Retinal pigment epithelial cell (primary cell): ENCODE measurements around the gene FRMD8.

ENCODE experiments used
- DNase-seq: peaks from one replicate; pipeline ENCODE4 v3.0.0-alpha.2; 2010; ENCODE audit warnings: low read depth
- H3K4me3 ChIP-seq: 2 replicates; pipeline ENCODE4 v1.5.1; 2011; ENCODE audit warnings: mild to moderate bottlenecking, low read length, control low read depth, moderate library complexity
- TF ChIP-seq, protein P1 (sequence below): conservative IDR thresholded peaks from 2 replicates; pipeline ENCODE4 v1.5.1; 2011; ENCODE audit warnings: low read depth, low read length, control low read depth, inconsistent platforms

The FRMD8 gene

DNA sequence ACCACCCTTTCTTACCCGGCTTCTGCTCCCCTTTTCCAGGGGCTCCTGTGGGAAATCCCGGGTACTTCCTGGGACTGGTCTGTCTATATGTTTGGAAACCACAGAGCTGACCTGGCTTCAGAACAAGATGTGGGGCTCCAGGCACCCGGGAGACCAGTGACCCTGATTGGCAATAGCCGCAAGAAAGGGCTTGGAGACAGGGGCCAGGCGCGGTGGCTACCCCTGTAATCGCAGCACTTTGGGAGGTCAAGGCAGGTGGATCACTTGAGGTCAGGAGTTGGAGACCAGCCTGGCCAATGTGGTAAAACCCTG is 33.0 kb downstream of the FRMD8 start:
- peak overlapping the region; percentile 24 for H3K4me3 ChIP-seq
- TF ChIP-seq, protein P1, sequence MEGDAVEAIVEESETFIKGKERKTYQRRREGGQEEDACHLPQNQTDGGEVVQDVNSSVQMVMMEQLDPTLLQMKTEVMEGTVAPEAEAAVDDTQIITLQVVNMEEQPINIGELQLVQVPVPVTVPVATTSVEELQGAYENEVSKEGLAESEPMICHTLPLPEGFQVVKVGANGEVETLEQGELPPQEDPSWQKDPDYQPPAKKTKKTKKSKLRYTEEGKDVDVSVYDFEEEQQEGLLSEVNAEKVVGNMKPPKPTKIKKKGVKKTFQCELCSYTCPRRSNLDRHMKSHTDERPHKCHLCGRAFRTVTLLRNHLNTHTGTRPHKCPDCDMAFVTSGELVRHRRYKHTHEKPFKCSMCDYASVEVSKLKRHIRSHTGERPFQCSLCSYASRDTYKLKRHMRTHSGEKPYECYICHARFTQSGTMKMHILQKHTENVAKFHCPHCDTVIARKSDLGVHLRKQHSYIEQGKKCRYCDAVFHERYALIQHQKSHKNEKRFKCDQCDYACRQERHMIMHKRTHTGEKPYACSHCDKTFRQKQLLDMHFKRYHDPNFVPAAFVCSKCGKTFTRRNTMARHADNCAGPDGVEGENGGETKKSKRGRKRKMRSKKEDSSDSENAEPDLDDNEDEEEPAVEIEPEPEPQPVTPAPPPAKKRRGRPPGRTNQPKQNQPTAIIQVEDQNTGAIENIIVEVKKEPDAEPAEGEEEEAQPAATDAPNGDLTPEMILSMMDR: no peak
- DNase-seq: no peak

DNA sequence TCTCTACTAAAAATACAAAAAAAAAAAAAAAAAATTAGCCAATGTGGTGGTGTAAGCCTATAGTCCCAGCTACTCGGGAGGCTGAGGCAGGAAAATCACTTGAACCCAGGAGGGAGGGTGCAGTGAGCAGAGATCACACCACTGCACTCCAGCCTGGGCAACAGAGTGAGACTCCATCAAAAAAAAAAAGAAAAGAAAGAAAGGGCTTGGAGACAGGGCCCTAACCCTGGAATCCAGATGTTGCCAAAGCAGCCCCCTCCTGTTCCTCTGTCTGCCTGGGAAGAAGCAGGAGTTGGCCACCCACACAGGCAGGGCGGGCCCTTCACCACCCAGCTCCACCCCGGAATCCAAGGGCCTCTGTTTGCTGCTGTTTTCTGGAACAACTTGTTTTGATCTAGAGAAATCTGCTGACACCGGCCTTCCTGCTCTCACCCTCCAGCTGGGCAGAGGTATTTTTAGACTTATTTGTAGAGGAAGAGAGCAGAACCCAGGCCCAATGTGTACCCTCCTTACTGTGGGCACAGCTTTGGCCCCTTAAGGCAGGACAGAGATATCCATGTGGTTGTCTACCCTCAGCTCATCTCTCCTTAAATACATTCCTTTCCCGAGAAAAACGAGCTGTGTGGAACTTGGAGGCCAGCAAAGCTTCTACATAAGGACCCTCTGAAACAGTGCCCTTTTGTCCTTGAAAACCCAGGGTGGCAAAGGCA is 33.5 kb downstream of the FRMD8 start:
- peak; percentile 90 for DNase-seq
- H3K4me3 ChIP-seq: peak overlapping the region; percentile 21
- TF ChIP-seq, protein P1: no peak

DNA sequence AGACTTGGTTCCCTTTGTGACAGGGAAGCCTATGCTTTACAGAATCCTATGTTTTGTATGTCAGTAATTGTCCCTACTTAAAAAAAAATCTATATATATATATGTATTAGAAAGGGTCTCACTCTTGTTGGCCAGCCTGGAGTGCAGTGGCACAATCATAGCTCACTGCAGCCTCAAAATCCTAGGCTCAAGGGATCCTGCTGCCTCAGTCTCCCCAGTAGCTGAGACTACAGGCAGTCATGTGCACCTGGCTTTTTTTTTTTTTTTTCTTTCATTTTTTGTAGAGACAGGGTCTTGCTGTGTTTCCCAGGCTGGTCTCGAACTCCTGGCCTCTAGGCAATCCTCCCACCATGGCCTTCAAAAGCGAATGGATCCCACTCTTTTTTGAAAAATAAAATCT is 34.1 kb downstream of the FRMD8 start:
- TF ChIP-seq, protein P1: no peak
- H3K4me3 ChIP-seq: no peak overlapping the region
- DNase-seq: no peak

DNA sequence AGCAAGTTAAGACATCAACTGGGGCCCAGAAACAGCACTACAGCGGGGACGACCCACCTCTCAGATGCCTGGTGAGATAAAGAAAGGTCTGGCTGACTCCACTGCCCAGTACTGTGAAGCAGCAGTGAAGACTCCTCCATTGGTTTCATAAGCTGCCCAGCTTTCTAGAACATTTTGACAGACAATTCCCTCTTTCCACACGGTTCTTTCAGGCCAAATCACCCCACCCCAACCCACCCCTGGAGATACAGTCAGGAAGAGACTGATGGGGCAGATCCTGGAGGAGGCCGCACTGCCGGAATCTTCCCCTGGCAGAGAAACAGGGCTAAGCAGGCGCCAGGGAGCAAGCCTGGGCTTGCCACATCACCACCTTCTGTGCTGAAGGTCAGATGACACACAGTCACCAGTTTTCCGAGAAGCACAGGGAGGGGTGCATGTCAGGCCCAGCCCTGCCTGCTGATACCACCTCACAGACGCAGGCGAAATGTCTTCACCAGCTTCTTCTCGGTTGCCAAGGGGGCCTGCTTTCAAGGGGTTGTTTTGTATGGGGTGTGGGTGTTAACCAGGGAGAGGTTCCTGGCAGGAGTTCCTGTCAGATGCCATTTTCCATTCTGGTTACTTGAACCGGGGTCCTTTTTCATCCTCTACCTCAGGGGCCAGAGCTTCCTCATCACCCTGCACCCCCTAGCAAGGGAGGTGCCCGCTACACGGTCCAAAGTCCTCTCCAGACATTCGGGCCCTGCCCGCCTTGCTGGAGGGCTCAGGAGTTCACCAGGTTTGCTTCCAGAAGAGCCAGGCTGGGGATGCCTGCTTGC is 34.7 kb downstream of the FRMD8 start:
- TF ChIP-seq, protein P1: no peak
- peak; percentile 98 for DNase-seq
- H3K4me3 ChIP-seq: peak overlapping the region; percentile 59

DNA sequence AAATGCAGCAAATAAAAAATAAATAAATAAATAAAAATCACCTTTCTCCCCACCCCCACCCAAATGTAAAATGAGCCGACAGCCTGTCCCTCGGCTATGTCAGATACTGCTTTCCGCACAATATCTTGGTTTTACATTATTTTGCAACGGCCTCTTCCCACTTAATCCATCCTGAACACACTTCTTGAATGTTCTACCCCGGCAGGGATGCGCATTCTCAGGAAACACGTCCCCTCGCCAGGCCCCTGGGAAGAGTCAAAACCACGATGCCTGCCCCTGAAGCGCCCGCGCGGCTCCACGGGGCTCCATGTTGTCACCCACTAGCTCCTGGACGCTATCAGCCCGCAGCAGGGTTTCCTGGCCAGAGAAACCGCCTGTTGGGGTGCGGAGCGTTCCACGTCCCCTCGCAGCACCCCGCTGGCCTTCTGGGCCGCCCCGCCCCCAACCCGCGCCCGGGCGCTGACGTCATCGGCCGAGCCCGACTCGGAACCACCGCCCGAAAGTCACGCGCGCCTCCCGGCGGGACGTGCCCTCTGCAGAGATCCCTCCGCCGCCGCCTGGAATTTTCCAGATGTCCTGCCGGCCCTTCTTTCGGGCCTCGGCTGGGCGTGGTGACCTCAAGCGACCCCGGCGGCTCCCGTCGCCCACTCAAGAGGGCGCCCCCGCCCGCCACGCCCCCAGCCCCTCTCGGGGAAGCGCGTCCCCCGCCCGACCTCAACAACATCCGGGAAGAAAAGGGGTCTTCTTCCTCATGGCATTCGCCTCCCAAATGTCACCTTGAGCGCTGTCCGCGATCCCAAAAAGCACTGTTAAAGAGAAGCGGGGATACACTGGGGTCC is 35.6 kb downstream of the FRMD8 start:
- TF ChIP-seq, protein P1: no peak
- H3K4me3 ChIP-seq: peak overlapping the region; percentile 88

DNA sequence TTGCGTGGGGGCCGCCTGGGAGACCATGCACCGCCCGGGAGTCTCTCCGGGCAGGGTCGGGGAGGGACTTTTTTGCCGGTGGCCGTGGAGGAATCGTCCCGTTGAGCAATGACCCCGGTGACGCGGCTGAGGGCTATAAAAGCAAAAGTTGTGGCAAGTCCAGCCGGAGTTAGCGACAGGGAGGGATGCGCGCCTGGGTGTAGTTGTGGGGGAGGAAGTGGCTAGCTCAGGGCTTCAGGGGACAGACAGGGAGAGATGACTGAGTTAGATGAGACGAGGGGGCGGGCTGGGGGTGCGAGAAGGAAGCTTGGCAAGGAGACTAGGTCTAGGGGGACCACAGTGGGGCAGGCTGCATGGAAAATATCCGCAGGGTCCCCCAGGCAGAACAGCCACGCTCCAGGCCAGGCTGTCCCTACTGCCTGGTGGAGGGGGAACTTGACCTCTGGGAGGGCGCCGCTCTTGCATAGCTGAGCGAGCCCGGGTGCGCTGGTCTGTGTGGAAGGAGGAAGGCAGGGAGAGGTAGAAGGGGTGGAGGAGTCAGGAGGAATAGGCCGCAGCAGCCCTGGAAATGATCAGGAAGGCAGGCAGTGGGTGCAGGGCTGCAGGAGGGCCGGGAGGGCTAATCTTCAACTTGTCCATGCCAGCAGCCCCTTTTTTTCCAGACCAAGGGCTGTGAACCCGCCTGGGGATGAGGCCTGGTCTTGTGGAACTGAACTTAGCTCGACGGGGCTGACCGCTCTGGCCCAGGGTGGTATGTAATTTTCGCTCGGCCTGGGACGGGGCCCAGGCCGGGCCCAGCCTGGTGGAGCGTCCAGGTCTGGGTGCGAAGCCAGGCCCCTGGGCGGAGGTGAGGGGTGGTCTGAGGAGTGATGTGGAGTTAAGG is 36.4 kb downstream of the FRMD8 start, which contains the start of gene NEAT1:
Gene NEAT1 (plus strand): TSS at position 166 of the 883 bp plus-strand sequence.
- TF ChIP-seq, protein P1: no peak
- peak; percentile 74 for DNase-seq
- H3K4me3 ChIP-seq: peak within 1 kb of the TSS; percentile 88

More for the DNA sequence above, 35.6 kb downstream of the FRMD8 start:
- peak; percentile 90 for DNase-seq
